ENCODE measurements around the gene BACH2.

DNA sequence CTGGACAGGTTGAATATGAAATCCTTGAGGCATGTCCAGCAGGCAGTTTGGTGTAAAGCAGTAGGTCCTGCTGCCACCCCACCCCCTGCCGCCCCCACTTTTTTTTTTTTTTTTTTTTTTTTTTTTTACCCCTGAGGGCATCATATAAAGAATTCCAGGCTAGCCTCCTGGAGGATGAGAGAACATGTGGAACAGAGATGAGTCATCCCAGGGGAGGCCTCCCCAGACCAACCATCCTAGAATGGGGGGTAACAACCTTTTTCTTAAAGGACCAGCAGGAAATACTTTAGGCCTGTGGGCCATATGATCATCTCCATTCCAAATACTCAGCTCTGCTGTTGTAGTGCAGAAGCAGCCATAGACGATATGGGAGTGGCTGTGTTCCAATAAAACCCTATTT is 231.5 kb downstream of the BACH2 start:
- no peak for TF ChIP-seq SIN3A (IDR thresholded peaks at IDR 0.05; ENCODE audit: borderline replicate concordance, insufficient read depth, low read length)
- no peak for TF ChIP-seq POLR2AphosphoS5 (IDR thresholded peaks at IDR 0.05; ENCODE audit: low read depth, low read length)
- TF ChIP-seq TAF1 (IDR thresholded peaks at IDR 0.05; ENCODE audit: borderline replicate concordance, insufficient read depth, low read length), result no peak

Measured in PFSK-1 (cell line).